WTC11 (cell line): ENCODE results near the gene FMNL2. TPM values are rescaled to one million over a fixed set of nuclear protein-coding genes. Genes with fewer than 3 reads are reported as not detected.

Source experiments
- ATAC-seq: fragments of 200-7000 bp; cut with Tn5 transposase; 2 replicates; pipeline ENCODE4 v1.10.0; 2021; ENCODE audit warnings: mild to moderate bottlenecking, moderate library complexity
- CTCF ChIA-PET: fragments of 300-600 bp; sonication (Branson Sonifier 250); formaldehyde crosslinking; loops from one replicate; lab custom pipeline; 2021; ENCODE audit warnings: antibody characterized with exemption; lab: Charles Lee
- POLR2A ChIA-PET: fragments of 350-600 bp; sonication (Branson Sonifier 250); formaldehyde crosslinking; loops from one replicate; lab custom pipeline; 2021; ENCODE audit warnings: antibody characterized with exemption; lab: Charles Lee
- DNase-seq: peaks from one replicate; pipeline ENCODE4 v3.0.0; 2021; ENCODE audit warnings: low spot score
- H3K27ac Mint-ChIP-seq: 2 replicates; pipeline ENCODE4 v1.8.0; 2021; ENCODE audit warnings: mixed read lengths
- H3K27me3 Mint-ChIP-seq: 2 replicates; pipeline ENCODE4 v1.8.0; 2021; ENCODE audit warnings: low read depth, mild to moderate bottlenecking, moderate library complexity, mixed read lengths
- H3K36me3 Mint-ChIP-seq: 2 replicates; pipeline ENCODE4 v1.8.0; 2021; ENCODE audit warnings: mixed read lengths
- H3K4me1 Mint-ChIP-seq: 2 replicates; pipeline ENCODE4 v1.8.0; 2022; ENCODE audit warnings: mixed read lengths
- H3K4me3 Mint-ChIP-seq: 2 replicates; pipeline ENCODE4 v1.8.0; 2021; ENCODE audit warnings: mild to moderate bottlenecking, moderate library complexity, mixed read lengths
- H3K9me3 Mint-ChIP-seq: 2 replicates; pipeline ENCODE4 v1.8.0; 2021; ENCODE audit warnings: mixed read lengths
- ATF1 ChIP-seq: sonication (generic); formaldehyde crosslinking; IDR thresholded peaks from 2 replicates; pipeline ENCODE4 v1.8.1; 2023; ENCODE audit warnings: mild to moderate bottlenecking, moderate library complexity, missing genetic modification reagents
- CREB1 ChIP-seq: sonication (generic); formaldehyde crosslinking; IDR thresholded peaks from 2 replicates; pipeline ENCODE4 v1.8.0; 2023; ENCODE audit warnings: mild to moderate bottlenecking, missing genetic modification reagents
- E2F1 ChIP-seq: sonication (generic); formaldehyde crosslinking; IDR thresholded peaks from 2 replicates; pipeline ENCODE4 v1.8.0; 2022; ENCODE audit warnings: mild to moderate bottlenecking, missing genetic modification reagents
- E2F5 ChIP-seq: sonication (generic); formaldehyde crosslinking; IDR thresholded peaks from 2 replicates; pipeline ENCODE4 v1.8.1; 2022; ENCODE audit warnings: mild to moderate bottlenecking, moderate library complexity, missing genetic modification reagents
- FOXJ3 ChIP-seq: sonication (generic); formaldehyde crosslinking; IDR thresholded peaks from 2 replicates; pipeline ENCODE4 v1.9.0; 2021; ENCODE audit warnings: missing genetic modification reagents, mild to moderate bottlenecking, borderline replicate concordance
- KAT7 ChIP-seq: sonication (generic); formaldehyde crosslinking; IDR thresholded peaks from 2 replicates; pipeline ENCODE4 v1.8.1; 2023; ENCODE audit warnings: missing genetic modification reagents, mild to moderate bottlenecking, borderline replicate concordance
- NFATC4 ChIP-seq: fragments of 250-450 bp; sonication (Bioruptor Pico); IDR thresholded peaks from 2 replicates; pipeline ENCODE4 v1.9.0; 2021; ENCODE audit warnings: mild to moderate bottlenecking
- NFE2L1 ChIP-seq: sonication (generic); formaldehyde crosslinking; IDR thresholded peaks from 2 replicates; pipeline ENCODE4 v1.8.1; 2023; ENCODE audit warnings: missing genetic modification reagents
- NFYB ChIP-seq: sonication (generic); formaldehyde crosslinking; conservative IDR thresholded peaks from 2 replicates; pipeline ENCODE4 v1.8.0; 2022; ENCODE audit warnings: low read depth, missing genetic modification reagents
- SMAD4 ChIP-seq: sonication (generic); formaldehyde crosslinking; IDR thresholded peaks from 2 replicates; pipeline ENCODE4 v1.8.0; 2022; ENCODE audit warnings: mild to moderate bottlenecking, missing genetic modification reagents
- TCF7 ChIP-seq: sonication (generic); formaldehyde crosslinking; IDR thresholded peaks from 2 replicates; pipeline ENCODE4 v1.8.0; 2022; ENCODE audit warnings: mild to moderate bottlenecking, low read depth, missing genetic modification reagents, moderate library complexity
- TEAD1 ChIP-seq: sonication (generic); formaldehyde crosslinking; IDR thresholded peaks from 2 replicates; pipeline ENCODE4 v1.8.0; 2022; ENCODE audit warnings: mild to moderate bottlenecking, missing genetic modification reagents
- USF1 ChIP-seq: sonication (generic); formaldehyde crosslinking; IDR thresholded peaks from 2 replicates; pipeline ENCODE4 v1.8.0; 2022; ENCODE audit warnings: mild to moderate bottlenecking, missing genetic modification reagents
- USF2 ChIP-seq: sonication (generic); formaldehyde crosslinking; IDR thresholded peaks from 2 replicates; pipeline ENCODE4 v1.8.1; 2023; ENCODE audit warnings: mild to moderate bottlenecking, missing genetic modification reagents, moderate library complexity
- ZNF121 ChIP-seq: sonication (generic); formaldehyde crosslinking; IDR thresholded peaks from 2 replicates; pipeline ENCODE4 v1.8.0; 2023; ENCODE audit warnings: missing genetic modification reagents
- ZNF416 ChIP-seq: fragments of 250-450 bp; sonication (Bioruptor Pico); IDR thresholded peaks from 2 replicates; pipeline ENCODE4 v1.9.0; 2021; ENCODE audit warnings: mild to moderate bottlenecking, inconsistent platforms
- ZNF532 ChIP-seq: fragments of 250-450 bp; sonication (Bioruptor Pico); IDR thresholded peaks from 2 replicates; pipeline ENCODE4 v1.9.0; 2021; ENCODE audit warnings: mild to moderate bottlenecking, borderline replicate concordance
- total RNA-seq: library from RNA; stranded (reverse); gene quantifications from 3 replicates; pipeline ENCODE4 v1.2.3, GENCODE V29; 2021

FMNL2 gene
- total RNA-seq, 1 experiment from 2014 or later, result 43.0 TPM

- POLR2A ChIA-PET, result interaction anchor here (1.3 kb wide), 1 partner anchor 8 kb away, joined by 4 read pairs; no protein-coding TSS in a partner anchor
- Mint-ChIP-seq H3K4me3 (no peak overlapping the region), H3K4me1 (peaks cover 76% of the 10 kb centered on the region)
Observed at GRCh38 chr2:152454371-152454770, 119.4 kb downstream of the FMNL2 start.

GRCh38 chr2:152454960-152455359 lies 120.0 kb downstream of the FMNL2 start:
- ChIA-PET CTCF (interaction anchor here (0.6 to 1.8 kb wide), 3 partner anchors 12 to 114 kb away, joined by 3 to 4 read pairs (median 4); no protein-coding TSS in a partner anchor), POLR2A (no interaction called here)
- Mint-ChIP-seq H3K36me3 (no peaks in the 10 kb centered on the region), H3K27ac (peak overlapping the region; percentile 79), H3K27me3 (no peaks in the 10 kb centered on the region), H3K4me3 (no peak overlapping the region), H3K9me3 (peaks cover 4% of the 10 kb centered on the region; the same call in 1 of the 2 replicates), H3K4me1 (peaks cover 73% of the 10 kb centered on the region)
- ATAC-seq, result no peak
- no peak for DNase-seq
- TF ChIP-seq NFATC4 (CRISPR knock-in tag) (no peak), USF2 (CRISPR knock-in tag) (no peak), ZNF416 (CRISPR knock-in tag) (no peak), ZNF121 (no peak), CREB1 (no peak), E2F1 (CRISPR knock-in tag) (no peak), KAT7 (CRISPR knock-in tag) (no peak), FOXJ3 (CRISPR knock-in tag) (no peak), TCF7 (CRISPR knock-in tag) (no peak)

More at GRCh38 chr2:152454371-152454770, 119.4 kb downstream of the FMNL2 start:
- Mint-ChIP-seq H3K27ac (peak overlapping the region; percentile 79), H3K9me3 (peaks cover 4% of the 10 kb centered on the region; the same call in 1 of the 2 replicates), H3K36me3 (no peaks in the 10 kb centered on the region), H3K27me3 (no peaks in the 10 kb centered on the region)
- CTCF ChIA-PET, result interaction anchor here (0.6 to 1.8 kb wide), 4 partner anchors 13 to 115 kb away, joined by 3 to 4 read pairs (median 4); no protein-coding TSS in a partner anchor
- no peak for ATAC-seq
- no peak for TF ChIP-seq NFYB (CRISPR knock-in tag)
- TF ChIP-seq ZNF532 (CRISPR knock-in tag), result no peak
- no peak for TF ChIP-seq E2F5 (CRISPR knock-in tag)
- TF ChIP-seq SMAD4 (CRISPR knock-in tag), result no peak
- TF ChIP-seq E2F1 (CRISPR knock-in tag), result no peak
- no peak for TF ChIP-seq USF1 (CRISPR knock-in tag)
- TF ChIP-seq NFE2L1 (CRISPR knock-in tag), result no peak
- TF ChIP-seq TEAD1 (CRISPR knock-in tag), result no peak
- TF ChIP-seq ZNF121, result no peak
- TF ChIP-seq USF2 (CRISPR knock-in tag), result no peak
- TF ChIP-seq ATF1, result no peak
- TF ChIP-seq, all 79 proteins: peak for 0
- DNase-seq, result no peak
